CD4-positive, alpha-beta T cell (primary cell): ENCODE measurements around the gene ARHGEF37. TPM values are rescaled to one million over a fixed set of nuclear protein-coding genes. Genes with fewer than 3 reads are reported as not detected.

Source experiments
- ATAC-seq: fragments of 200-7000 bp; cut with Tn5 transposase; one replicate; pipeline ENCODE4 v1.10.0; 2022; ENCODE audit warnings: mild to moderate bottlenecking; ENCODE audit not compliant: poor library complexity
- CTCF ChIA-PET: fragments of 350-600 bp; sonication (Branson Sonifier 250); formaldehyde crosslinking; loops from one replicate; lab custom pipeline; 2021; ENCODE audit warnings: antibody characterized with exemption, inconsistent platforms; lab: Charles Lee
- POLR2A ChIA-PET: fragments of 350-600 bp; sonication (Branson Sonifier 250); formaldehyde crosslinking; loops from one replicate; lab custom pipeline; 2021; ENCODE audit warnings: antibody characterized with exemption, inconsistent platforms; lab: Charles Lee
- DNase-seq, 14 experiments: peaks; one replicate each; pipeline ENCODE4 v3.0.0-alpha.2; 2013 to 2020; ENCODE audit warnings: mixed read lengths in 2 of 14
- H3K27ac ChIP-seq, 2 donors: one replicate each; pipeline versions ENCODE4 v1.5.1 to v1.7.0; 2013; ENCODE audit warnings: low read length in 2 of 2, low read depth in 1 of 2, mild to moderate bottlenecking in 1 of 2
- H3K27me3 ChIP-seq, 2 experiments: 1 replicate in 1 of 2; 2 replicates in 1 of 2; pipeline versions ENCODE4 v1.6.1 to v1.7.0; 2013; ENCODE audit warnings: low read length in 2 of 2, control low read depth in 1 of 2, mild to moderate bottlenecking in 1 of 2, moderate library complexity in 1 of 2; ENCODE audit not compliant: insufficient read depth in 2 of 2, control insufficient read depth in 1 of 2
- H3K36me3 ChIP-seq: one replicate; pipeline ENCODE4 v1.6.1; 2013; ENCODE audit warnings: low read length, control low read depth; ENCODE audit not compliant: insufficient read depth
- H3K4me1 ChIP-seq: one replicate; pipeline ENCODE4 v1.6.1; 2013; ENCODE audit warnings: low read length, control low read depth; ENCODE audit not compliant: insufficient read depth
- H3K4me3 ChIP-seq: one replicate; pipeline ENCODE4 v1.5.1; 2013; ENCODE audit warnings: mild to moderate bottlenecking, low read length, moderate library complexity
- H3K9me3 ChIP-seq, 2 experiments: 1 replicate in 1 of 2; 2 replicates in 1 of 2; pipeline versions ENCODE4 v1.6.1 to v1.7.0; 2013; ENCODE audit warnings: low read length in 2 of 2, mild to moderate bottlenecking in 2 of 2, control low read depth in 1 of 2, moderate library complexity in 1 of 2; ENCODE audit not compliant: control insufficient read depth in 1 of 2, insufficient read depth in 1 of 2
- H3K27ac Mint-ChIP-seq: one replicate; pipeline ENCODE4 v1.8.0; 2020; ENCODE audit warnings: mixed read lengths
- H3K27me3 Mint-ChIP-seq: one replicate; pipeline ENCODE4 v1.8.0; 2021; ENCODE audit warnings: mixed read lengths
- H3K36me3 Mint-ChIP-seq: one replicate; pipeline ENCODE4 v1.8.0; 2021; ENCODE audit warnings: low read depth, mixed read lengths
- H3K4me1 Mint-ChIP-seq: one replicate; pipeline ENCODE4 v1.8.0; 2021; ENCODE audit warnings: low read depth, mixed read lengths
- H3K4me3 Mint-ChIP-seq: one replicate; pipeline ENCODE4 v1.8.0; 2020; ENCODE audit warnings: mild to moderate bottlenecking, mixed read lengths
- H3K9me3 Mint-ChIP-seq: one replicate; pipeline ENCODE4 v1.8.0; 2020; ENCODE audit warnings: mixed read lengths
- CTCF ChIP-seq: fragments of 200-600 bp; IDR thresholded peaks from one replicate; pipeline ENCODE4 v1.8.0; 2022; ENCODE audit warnings: antibody characterized with exemption, mild to moderate bottlenecking
- intact Hi-C, 2 experiments: fragments of 100-400 bp; cut with DNase I in 1 of 2; cut with micrococcal nuclease in 1 of 2; formaldehyde crosslinking; loops; one replicate each; pipeline versions ENCODE4 v1.15.1 to v1.9.0; 2023 to 2025; cut with DNase I, micrococcal nuclease
- total RNA-seq, 174 experiments: library from RNA in 2 of 174; stranded (reverse) in 2 of 174; gene quantifications; one replicate each; pipeline ENCODE4 v1.2.3 and lab custom pipeline; 2021 to 2026

ARHGEF37 gene
- total RNA-seq, 2 experiments from 2014 or later: 0.41 TPM; not detected in 1

- CTCF ChIA-PET: no interaction called here
- H3K27ac Mint-ChIP-seq: no peak overlapping the region
- no peaks in the 10 kb centered on the region for H3K27me3 Mint-ChIP-seq
These were observed 42.2 kb downstream of the ARHGEF37 start for GRCh38 chr5:149623473-149623872.

DNA sequence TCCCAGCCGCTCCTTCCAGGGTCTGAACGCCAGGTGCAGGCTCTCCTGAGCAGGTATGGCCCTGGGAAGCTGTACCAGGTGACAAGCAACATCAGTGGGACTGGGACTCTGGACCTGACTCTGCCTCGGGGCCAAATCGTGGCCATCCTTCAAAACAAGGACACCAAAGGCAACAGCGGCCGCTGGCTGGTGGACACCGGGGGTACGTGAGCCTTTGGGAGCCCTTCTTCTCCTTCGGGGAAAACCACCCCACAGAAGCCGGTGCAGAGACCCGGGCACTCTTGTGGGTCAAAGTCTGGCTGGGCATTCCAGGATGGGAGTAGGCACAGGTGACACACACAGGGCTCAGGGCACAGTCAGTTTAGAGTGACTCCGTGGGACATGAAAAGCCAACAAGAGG, 45.8 kb downstream of the ARHGEF37 start:
- intact Hi-C loops: no loop called here
- ChIA-PET POLR2A (no interaction called here), CTCF (no interaction called here)
- H3K27ac Mint-ChIP-seq: no peak overlapping the region
- H3K36me3 Mint-ChIP-seq: no peaks in the 10 kb centered on the region
- no peak for TF ChIP-seq CTCF
- no peaks in the 10 kb centered on the region for H3K36me3 ChIP-seq
- H3K4me3 ChIP-seq: no peak overlapping the region
- ATAC-seq (no peak), DNase-seq (no peak)
- no peaks in the 10 kb centered on the region for H3K4me1 ChIP-seq
- H3K27ac ChIP-seq: no peak overlapping the region
- H3K9me3 Mint-ChIP-seq: no peaks in the 10 kb centered on the region
- no peaks in the 10 kb centered on the region for H3K9me3 ChIP-seq
- H3K27me3 Mint-ChIP-seq: no peaks in the 10 kb centered on the region
- no peaks in the 10 kb centered on the region for H3K27me3 ChIP-seq
- H3K4me3 Mint-ChIP-seq: no peak overlapping the region
- no peaks in the 10 kb centered on the region for H3K4me1 Mint-ChIP-seq

More at GRCh38 chr5:149623473-149623872, 42.2 kb downstream of the ARHGEF37 start:
- H3K4me1 Mint-ChIP-seq: no peaks in the 10 kb centered on the region
- Histone ChIP-seq H3K27me3 (no peaks in the 10 kb centered on the region), H3K36me3 (no peaks in the 10 kb centered on the region), H3K4me3 (no peak overlapping the region), H3K27ac (no peak overlapping the region), H3K4me1 (no peaks in the 10 kb centered on the region), H3K9me3 (no peaks in the 10 kb centered on the region)
- ATAC-seq (no peak), DNase-seq (no peak)
- H3K9me3 Mint-ChIP-seq: no peaks in the 10 kb centered on the region
- intact Hi-C loops: no loop called here
- no peak for TF ChIP-seq CTCF
- POLR2A ChIA-PET: no interaction called here
- H3K36me3 Mint-ChIP-seq: no peaks in the 10 kb centered on the region
- H3K4me3 Mint-ChIP-seq: no peak overlapping the region

GRCh38 chr5:149628221-149628620, 46.9 kb downstream of the ARHGEF37 start:
- H3K4me1 ChIP-seq: no peaks in the 10 kb centered on the region
- ChIA-PET POLR2A (no interaction called here), CTCF (no interaction called here)
- Mint-ChIP-seq H3K27ac (no peak overlapping the region), H3K27me3 (no peaks in the 10 kb centered on the region), H3K4me1 (no peaks in the 10 kb centered on the region), H3K4me3 (no peak overlapping the region), H3K9me3 (no peaks in the 10 kb centered on the region), H3K36me3 (no peaks in the 10 kb centered on the region)
- no peak overlapping the region for H3K4me3 ChIP-seq
- H3K9me3 ChIP-seq: no peaks in the 10 kb centered on the region
- H3K27ac ChIP-seq: no peak overlapping the region
- TF ChIP-seq CTCF: no peak
- ATAC-seq (no peak), DNase-seq (no peak)
- intact Hi-C loops: no loop called here
- H3K36me3 ChIP-seq: no peaks in the 10 kb centered on the region
- no peaks in the 10 kb centered on the region for H3K27me3 ChIP-seq
